ENCODE results near the gene MICB.

MICB gene

GRCh38 chr6:31529329-31530150, 31.6 kb downstream of the MICB start:
- Histone ChIP-seq H4K20me1 (ENCODE audit: control insufficient read depth, insufficient read depth, low read depth, low read length) (peaks cover 14% of the 10 kb centered on the region; the same call in 1 of the 2 replicates), H3K36me3 (ENCODE audit: control insufficient read depth, low read length) (peaks cover 56% of the 10 kb centered on the region), H3K27me3 (ENCODE audit: control insufficient read depth, low read length) (no peaks in the 10 kb centered on the region), H3K9me2 (replicated peaks; ENCODE audit: control insufficient read depth, low read length) (no peaks in the 10 kb centered on the region), H3K9me3 (ENCODE audit: control insufficient read depth, insufficient read depth, low read length) (no peaks in the 10 kb centered on the region), H3K4me2 (ENCODE audit: low read length) (no peak overlapping the region), H3K4me3 (ENCODE audit: low read length) (no peak overlapping the region), H3K79me2 (ENCODE audit: control insufficient read depth, low read length) (peaks cover 11% of the 10 kb centered on the region), H3F3A (ENCODE audit: control insufficient read depth, insufficient read depth) (peaks cover 48% of the 10 kb centered on the region), H3K27ac (ENCODE audit: low read depth, low read length) (no peak overlapping the region), H3K4me1 (ENCODE audit: control insufficient read depth, low read length) (no peaks in the 10 kb centered on the region)
- TF ChIP-seq CTCF (IDR thresholded peaks at IDR 0.05; ENCODE audit: low read depth, low read length, poor library complexity, severe bottlenecking) (no peak), EZH2phosphoT487 (IDR thresholded peaks at IDR 0.05; ENCODE audit: borderline replicate concordance, low read length) (no peak)

GRCh38 chr6:31530659-31531058, 32.7 kb downstream of the MICB start:
- no peak for TF ChIP-seq EZH2phosphoT487 (IDR thresholded peaks at IDR 0.05; ENCODE audit: borderline replicate concordance, low read length)
- no peak for TF ChIP-seq CTCF (IDR thresholded peaks at IDR 0.05; ENCODE audit: low read depth, low read length, poor library complexity, severe bottlenecking)
- H3K27me3 ChIP-seq (ENCODE audit: control insufficient read depth, low read length), result no peaks in the 10 kb centered on the region
- H3K79me2 ChIP-seq (ENCODE audit: control insufficient read depth, low read length), result peaks cover 23% of the 10 kb centered on the region
- H3K9me2 ChIP-seq (replicated peaks; ENCODE audit: control insufficient read depth, low read length), result no peaks in the 10 kb centered on the region
- H3K27ac ChIP-seq (ENCODE audit: low read depth, low read length), result no peak overlapping the region
- no peak overlapping the region for H3K4me3 ChIP-seq (ENCODE audit: low read length)
- H3K9me3 ChIP-seq (ENCODE audit: control insufficient read depth, insufficient read depth, low read length), result no peaks in the 10 kb centered on the region
- H3F3A ChIP-seq (ENCODE audit: control insufficient read depth, insufficient read depth), result peaks cover 52% of the 10 kb centered on the region
- peaks cover 23% of the 10 kb centered on the region for H4K20me1 ChIP-seq (ENCODE audit: control insufficient read depth, insufficient read depth, low read depth, low read length)
- H3K36me3 ChIP-seq (ENCODE audit: control insufficient read depth, low read length), result peaks cover 67% of the 10 kb centered on the region
- no peak overlapping the region for H3K4me2 ChIP-seq (ENCODE audit: low read length)
- no peaks in the 10 kb centered on the region for H3K4me1 ChIP-seq (ENCODE audit: control insufficient read depth, low read length)

- H3K9me2 ChIP-seq (replicated peaks; ENCODE audit: control insufficient read depth, low read length), result no peaks in the 10 kb centered on the region
- no peak overlapping the region for H3K4me3 ChIP-seq (ENCODE audit: low read length)
- H3K4me2 ChIP-seq (ENCODE audit: low read length), result no peak overlapping the region
- peaks cover 28% of the 10 kb centered on the region for H3K79me2 ChIP-seq (ENCODE audit: control insufficient read depth, low read length)
- peaks cover 28% of the 10 kb centered on the region for H4K20me1 ChIP-seq (ENCODE audit: control insufficient read depth, insufficient read depth, low read depth, low read length)
- H3K9me3 ChIP-seq (ENCODE audit: control insufficient read depth, insufficient read depth, low read length), result no peaks in the 10 kb centered on the region
- peaks cover 4% of the 10 kb centered on the region; the same call in 1 of the 2 replicates for H3K4me1 ChIP-seq (ENCODE audit: control insufficient read depth, low read length)
- peaks cover 72% of the 10 kb centered on the region for H3K36me3 ChIP-seq (ENCODE audit: control insufficient read depth, low read length)
- TF ChIP-seq CTCF (IDR thresholded peaks at IDR 0.05; ENCODE audit: low read depth, low read length, poor library complexity, severe bottlenecking), result no peak
- no peak for TF ChIP-seq EZH2phosphoT487 (IDR thresholded peaks at IDR 0.05; ENCODE audit: borderline replicate concordance, low read length)
- no peaks in the 10 kb centered on the region for H3K27me3 ChIP-seq (ENCODE audit: control insufficient read depth, low read length)
- H3F3A ChIP-seq (ENCODE audit: control insufficient read depth, insufficient read depth), result peaks cover 57% of the 10 kb centered on the region
- H3K27ac ChIP-seq (ENCODE audit: low read depth, low read length), result no peak overlapping the region
Observed at GRCh38 chr6:31531162-31531561, 33.2 kb downstream of the MICB start.

Measured in DOHH2 (cell line).